NCI-H146 treated with DMSO at 0.1 percent for 48 hours (cell line): ENCODE measurements around the gene JUND.

Source experiments
- DNase-seq: peaks from one replicate; lab custom pipeline; 2025; ENCODE audit not compliant: unreplicated experiment; lab: John Stamatoyannopoulos, UW

JUND gene

GRCh38 chr19:18308948-18309325, 27.5 kb upstream of the JUND start:
- no peak for DNase-seq

GRCh38 chr19:18308051-18308947, 26.9 kb upstream of the JUND start:
- DNase-seq, result no peak

- no peak for DNase-seq
These were observed 25.9 kb upstream of the JUND start for GRCh38 chr19:18307271-18307681.

- no peak for DNase-seq
These were observed 25.5 kb upstream of the JUND start for GRCh38 chr19:18306888-18307260.

- no peak for DNase-seq
These were observed 24.9 kb upstream of the JUND start for GRCh38 chr19:18306209-18306887.

GRCh38 chr19:18304458-18305310, 23.3 kb upstream of the JUND start:
- DNase-seq, result no peak

- DNase-seq, result no peak
These were observed 22.7 kb upstream of the JUND start for GRCh38 chr19:18304208-18304457.

- DNase-seq, result no peak
These were observed 20.3 kb upstream of the JUND start for GRCh38 chr19:18301718-18302111.

- DNase-seq, result no peak
These were observed 19.7 kb upstream of the JUND start for GRCh38 chr19:18300930-18301717.

- no peak for DNase-seq
These were observed 18.2 kb upstream of the JUND start for GRCh38 chr19:18299654-18300053.

GRCh38 chr19:18298601-18299000, 17.2 kb upstream of the JUND start:
- no peak for DNase-seq

- no peak for DNase-seq
These were observed 15.9 kb upstream of the JUND start for GRCh38 chr19:18297308-18297707.

- DNase-seq, result no peak
These were observed 13.6 kb upstream of the JUND start for GRCh38 chr19:18295034-18295451.

GRCh38 chr19:18294467-18294864, 13.0 kb upstream of the JUND start:
- peak; percentile 23 for DNase-seq

GRCh38 chr19:18293642-18294466, 12.4 kb upstream of the JUND start:
- DNase-seq, result no peak

GRCh38 chr19:18292810-18293641, 11.6 kb upstream of the JUND start:
- peak; percentile 16 for DNase-seq

GRCh38 chr19:18292462-18292809, 11.0 kb upstream of the JUND start:
- DNase-seq, result no peak

- peak; percentile 42 for DNase-seq
These were observed 10.4 kb upstream of the JUND start for GRCh38 chr19:18291590-18292461.
